Suprapubic skin (tissue), 4 donors: ENCODE results near the gene CAMTA1.

Experiments used
- POLR2A ChIP-seq, 2 donors: fragments of 450-650 bp; IDR thresholded peaks; one replicate each; pipeline ENCODE4 v1.6.1; 2017; ENCODE audit warnings: antibody characterized with exemption in 2 of 2, mild to moderate bottlenecking in 2 of 2, moderate library complexity in 2 of 2
- POLR2AphosphoS5 ChIP-seq, 3 donors: sonication (generic); formaldehyde crosslinking; IDR thresholded peaks; one replicate each; pipeline ENCODE4 v1.6.1; 2017; ENCODE audit warnings: antibody characterized with exemption in 3 of 3
- TF ChIP-seq, protein P1 (sequence below), 2 donors: fragments of 200-600 bp in 1 of 2; fragments of 450-650 bp in 1 of 2; sonication (generic) in 1 of 2; IDR thresholded peaks; one replicate each; pipeline ENCODE4 v1.5.1; 2016 to 2019; ENCODE audit warnings: antibody characterized with exemption in 2 of 2, mild to moderate bottlenecking in 1 of 2, moderate library complexity in 1 of 2

DNA sequence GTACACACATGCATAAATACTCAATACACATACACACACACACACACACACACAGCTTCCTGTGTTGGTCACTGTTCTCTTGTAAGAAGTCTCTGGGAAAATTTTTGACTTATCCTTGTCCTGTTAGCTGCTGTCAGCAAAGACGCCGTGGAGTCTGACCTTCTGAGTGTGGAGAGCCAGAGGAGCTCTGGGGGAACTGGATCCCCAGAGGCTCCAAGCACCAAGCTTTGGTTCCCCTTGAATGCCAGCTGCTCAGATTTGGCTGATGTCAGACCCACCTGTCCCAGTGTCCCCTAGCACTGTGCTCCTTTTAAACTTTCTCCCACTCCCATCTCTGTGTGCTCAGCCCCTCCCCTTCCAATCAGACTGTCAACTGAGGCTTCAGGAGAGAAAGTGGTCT, 319.1 kb downstream of the CAMTA1 start:
- TF ChIP-seq, protein P1, sequence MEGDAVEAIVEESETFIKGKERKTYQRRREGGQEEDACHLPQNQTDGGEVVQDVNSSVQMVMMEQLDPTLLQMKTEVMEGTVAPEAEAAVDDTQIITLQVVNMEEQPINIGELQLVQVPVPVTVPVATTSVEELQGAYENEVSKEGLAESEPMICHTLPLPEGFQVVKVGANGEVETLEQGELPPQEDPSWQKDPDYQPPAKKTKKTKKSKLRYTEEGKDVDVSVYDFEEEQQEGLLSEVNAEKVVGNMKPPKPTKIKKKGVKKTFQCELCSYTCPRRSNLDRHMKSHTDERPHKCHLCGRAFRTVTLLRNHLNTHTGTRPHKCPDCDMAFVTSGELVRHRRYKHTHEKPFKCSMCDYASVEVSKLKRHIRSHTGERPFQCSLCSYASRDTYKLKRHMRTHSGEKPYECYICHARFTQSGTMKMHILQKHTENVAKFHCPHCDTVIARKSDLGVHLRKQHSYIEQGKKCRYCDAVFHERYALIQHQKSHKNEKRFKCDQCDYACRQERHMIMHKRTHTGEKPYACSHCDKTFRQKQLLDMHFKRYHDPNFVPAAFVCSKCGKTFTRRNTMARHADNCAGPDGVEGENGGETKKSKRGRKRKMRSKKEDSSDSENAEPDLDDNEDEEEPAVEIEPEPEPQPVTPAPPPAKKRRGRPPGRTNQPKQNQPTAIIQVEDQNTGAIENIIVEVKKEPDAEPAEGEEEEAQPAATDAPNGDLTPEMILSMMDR (IDR thresholded peaks at IDR 0.05): no peak
- TF ChIP-seq POLR2A (IDR thresholded peaks at IDR 0.05): no peak
- no peak for TF ChIP-seq POLR2AphosphoS5 (IDR thresholded peaks at IDR 0.05)
